ENCODE data around the gene MYD88. TPM values are rescaled to one million over a fixed set of nuclear protein-coding genes. Genes with fewer than 3 reads are reported as not detected.
A peak's percentile ranks its signal among the peaks of the same experiment; 100 is the strongest.

Gene MYD88
- total RNA-seq, 1 donor from 2014 or later: 32.0 TPM

DNA sequence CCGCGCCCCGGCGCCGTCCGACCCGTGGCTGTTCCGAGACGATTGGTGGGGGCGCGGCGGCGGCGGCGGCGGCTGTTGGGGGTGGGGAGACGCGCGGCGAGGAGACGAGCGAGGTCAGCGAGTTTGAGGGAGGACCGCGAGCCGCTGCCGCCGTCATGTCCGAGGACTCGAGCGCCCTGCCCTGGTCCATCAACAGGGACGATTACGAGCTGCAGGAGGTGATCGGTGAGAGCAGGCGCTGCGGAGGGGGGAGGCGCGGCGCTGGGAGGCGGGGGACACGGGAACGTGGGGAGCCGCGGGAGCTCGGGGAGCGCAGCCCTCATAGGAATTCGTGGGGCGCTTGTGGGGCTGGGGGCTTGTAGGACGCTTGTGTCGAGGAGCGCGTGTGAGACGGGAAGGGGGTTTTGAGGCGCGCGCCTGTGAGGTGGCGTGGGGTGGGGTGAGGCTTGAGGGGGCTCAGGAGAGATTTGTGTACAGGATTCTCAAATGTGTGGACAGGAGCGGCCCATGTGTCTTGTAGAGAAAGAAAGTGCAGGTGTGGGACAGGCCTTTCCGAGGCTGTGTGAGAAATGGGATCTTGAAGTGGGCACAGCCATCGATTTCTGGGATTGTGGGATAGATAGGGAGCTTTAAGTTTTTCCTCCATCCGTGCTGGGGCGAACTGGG lies 27.4 kb downstream of the MYD88 start:
- Mint-ChIP-seq H3K9me3 (no peaks in the 10 kb centered on the region), H3K4me3 (peak overlapping the region; percentile 95), H3K27ac (peak overlapping the region; percentile 98), H3K27me3 (no peaks in the 10 kb centered on the region), H3K4me1 (peaks cover 51% of the 10 kb centered on the region), H3K36me3 (ENCODE audit: low read depth) (peaks cover 30% of the 10 kb centered on the region)
- no peak for DNase-seq
- intact Hi-C loops (cut with micrococcal nuclease): loop anchor here (1.0 to 10.0 kb wide), 8 partner anchors 29 to 1239 kb away; partner anchors contain the start of genes ACAA1, ACVR2B, DLEC1 and RPSA

DNA sequence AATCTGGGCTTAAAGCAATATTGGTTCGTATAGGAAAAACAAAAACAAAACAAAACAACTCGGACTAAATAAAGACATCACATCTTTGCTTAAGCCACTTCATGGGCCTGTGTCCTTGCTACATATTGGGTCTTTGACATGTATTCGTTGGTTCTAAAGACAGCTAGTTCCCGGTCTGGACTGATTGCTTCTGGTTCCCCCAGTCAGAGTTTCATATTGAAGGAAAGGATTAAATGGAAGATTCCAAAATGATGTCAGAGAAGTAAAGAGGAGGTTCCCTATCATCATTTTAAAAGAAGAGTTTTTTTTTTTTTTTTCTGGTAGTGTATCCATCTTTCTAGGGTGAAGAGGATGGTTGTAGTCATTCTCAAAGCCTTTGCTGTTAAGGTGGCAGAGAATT lies 29.1 kb downstream of the MYD88 start:
- H3K4me3 Mint-ChIP-seq: peak overlapping the region; percentile 95

DNA sequence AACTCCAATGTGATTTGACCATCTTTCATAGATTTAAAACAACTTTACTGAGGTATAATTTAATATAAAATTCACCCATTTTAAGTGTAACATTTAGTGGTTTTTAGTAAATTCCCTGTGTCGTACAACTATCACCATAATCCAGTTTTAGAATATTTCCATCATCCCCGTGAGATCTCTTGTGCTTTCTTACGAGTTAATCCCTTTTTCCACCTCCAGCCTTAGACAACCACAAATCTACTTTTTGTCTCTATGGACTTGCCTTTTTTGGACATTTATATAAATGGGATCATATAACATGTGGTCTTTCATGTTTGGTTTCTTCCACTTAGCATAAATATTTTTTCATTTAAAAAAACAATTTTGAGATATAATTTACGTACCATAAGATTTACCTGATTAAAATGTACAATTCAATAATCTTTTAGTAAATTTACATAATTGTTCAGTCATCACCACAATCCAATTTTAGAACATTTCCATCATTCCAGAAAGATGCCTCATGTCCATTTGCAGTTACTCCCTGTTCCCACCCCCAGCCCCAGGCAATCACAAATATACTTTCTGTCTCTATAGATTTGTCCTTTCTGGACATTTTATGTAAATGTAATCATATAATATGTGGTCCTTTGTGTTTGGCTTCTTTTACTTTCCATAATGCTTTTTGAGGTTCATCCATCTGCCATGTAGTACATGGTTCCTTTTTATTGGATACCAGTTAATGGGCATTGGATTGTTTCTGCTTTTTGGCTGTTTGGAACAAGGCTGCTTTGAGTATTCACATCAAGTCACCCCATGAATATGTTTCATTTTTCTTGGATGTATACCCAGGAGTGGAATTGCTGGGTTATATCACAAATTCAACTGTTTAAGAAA lies 29.9 kb downstream of the MYD88 start:
- DNase-seq: peak; percentile 34
- peak overlapping the region; percentile 71 for H3K27ac Mint-ChIP-seq
- no peaks in the 10 kb centered on the region for H3K9me3 Mint-ChIP-seq
- intact Hi-C loops (cut with micrococcal nuclease): loop anchor here (2.0 to 10.0 kb wide), 5 partner anchors 16 to 1236 kb away; partner anchors contain the start of genes ACVR2B and RPSA
- H3K27me3 Mint-ChIP-seq: no peaks in the 10 kb centered on the region
- peaks cover 30% of the 10 kb centered on the region for H3K36me3 Mint-ChIP-seq (ENCODE audit: low read depth)
- H3K4me1 Mint-ChIP-seq: peaks cover 64% of the 10 kb centered on the region
- H3K4me3 Mint-ChIP-seq: peak overlapping the region; percentile 15

More for the DNA sequence above, 29.1 kb downstream of the MYD88 start:
- H3K4me1 Mint-ChIP-seq: peaks cover 61% of the 10 kb centered on the region
- H3K27me3 Mint-ChIP-seq: no peaks in the 10 kb centered on the region
- H3K36me3 Mint-ChIP-seq (ENCODE audit: low read depth): peaks cover 30% of the 10 kb centered on the region
- DNase-seq: peak; percentile 51
- intact Hi-C loops (cut with micrococcal nuclease): loop anchor here (5.0 to 10.0 kb wide), 4 partner anchors 90 to 1237 kb away; partner anchors contain the start of genes ACVR2B and RPSA
- H3K9me3 Mint-ChIP-seq: no peaks in the 10 kb centered on the region
- H3K27ac Mint-ChIP-seq: peak overlapping the region; percentile 79

DNA sequence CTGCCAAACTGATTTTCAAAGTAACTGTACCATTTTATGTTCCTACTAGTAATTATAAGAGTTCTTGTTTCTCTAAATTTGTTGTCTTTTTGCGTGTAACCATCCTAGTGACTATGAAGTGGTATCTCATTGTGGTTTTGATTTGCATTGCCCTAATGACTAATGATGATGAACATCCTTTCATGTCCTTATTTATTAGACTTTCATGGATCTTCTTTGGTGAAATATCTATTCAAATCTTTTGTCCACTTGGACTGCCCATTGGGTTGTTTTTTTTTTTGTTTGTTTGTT lies 30.5 kb downstream of the MYD88 start:
- H3K27me3 Mint-ChIP-seq: no peaks in the 10 kb centered on the region
- intact Hi-C loops (cut with micrococcal nuclease): loop anchor here (2.0 to 10.0 kb wide), 5 partner anchors 16 to 1236 kb away; partner anchors contain the start of genes ACVR2B and RPSA

DNA sequence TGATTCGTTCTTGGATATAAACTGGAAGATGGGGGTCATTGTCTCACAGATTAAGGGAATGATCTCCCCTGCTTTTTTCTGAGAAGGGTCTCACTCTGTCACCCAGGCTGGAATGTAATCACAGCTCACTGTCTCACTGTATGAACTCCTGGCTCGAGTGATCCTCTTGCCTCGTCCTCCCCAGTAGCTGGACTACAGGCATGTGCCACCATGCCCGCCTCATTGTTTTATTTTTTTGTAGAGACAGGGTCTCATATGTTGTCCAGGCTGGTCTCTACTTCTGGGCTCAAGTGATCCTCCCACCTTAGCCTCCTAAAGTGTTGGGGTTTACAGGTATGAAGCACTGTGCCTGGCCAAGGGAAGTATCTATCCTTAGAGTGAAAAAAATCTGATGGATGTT lies 32.3 kb downstream of the MYD88 start:
- no peaks in the 10 kb centered on the region for H3K27me3 Mint-ChIP-seq
- DNase-seq: no peak
- intact Hi-C loops (cut with micrococcal nuclease): no loop called here
- H3K9me3 Mint-ChIP-seq: no peaks in the 10 kb centered on the region
- H3K4me3 Mint-ChIP-seq: no peak overlapping the region
- H3K27ac Mint-ChIP-seq: no peak overlapping the region
- peaks cover 71% of the 10 kb centered on the region for H3K4me1 Mint-ChIP-seq
- peaks cover 31% of the 10 kb centered on the region for H3K36me3 Mint-ChIP-seq (ENCODE audit: low read depth)

More for the DNA sequence above, 30.5 kb downstream of the MYD88 start:
- Mint-ChIP-seq H3K27ac (peak overlapping the region; percentile 71), H3K36me3 (ENCODE audit: low read depth) (peaks cover 30% of the 10 kb centered on the region), H3K9me3 (no peaks in the 10 kb centered on the region), H3K4me3 (peak overlapping the region; percentile 15), H3K4me1 (peaks cover 69% of the 10 kb centered on the region)
- no peak for DNase-seq

DNA sequence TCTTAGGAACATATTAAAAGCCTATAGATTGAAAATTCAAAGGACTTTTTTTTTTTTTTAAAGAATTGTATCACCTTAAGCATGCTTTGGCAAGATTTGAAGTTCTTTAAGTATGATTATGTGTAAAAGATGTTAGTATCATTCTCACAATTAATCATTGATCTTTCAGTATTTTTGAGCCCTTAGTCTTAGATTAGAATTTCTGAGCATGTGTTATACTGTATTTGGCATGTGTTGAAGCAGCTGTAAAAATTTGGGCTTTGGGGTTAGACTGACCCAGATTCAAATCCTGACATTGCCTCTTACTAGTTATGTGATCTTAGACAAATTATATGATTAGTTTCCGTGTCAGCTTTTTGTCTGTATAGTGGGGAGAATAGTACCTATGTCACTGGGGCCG lies 33.2 kb downstream of the MYD88 start:
- H3K4me1 Mint-ChIP-seq: peaks cover 68% of the 10 kb centered on the region
- no peaks in the 10 kb centered on the region for H3K9me3 Mint-ChIP-seq
- H3K36me3 Mint-ChIP-seq (ENCODE audit: low read depth): peaks cover 25% of the 10 kb centered on the region
- no peak overlapping the region for H3K4me3 Mint-ChIP-seq
- no peak for DNase-seq
- no peak overlapping the region for H3K27ac Mint-ChIP-seq
- no peaks in the 10 kb centered on the region for H3K27me3 Mint-ChIP-seq
- intact Hi-C loops (cut with micrococcal nuclease): no loop called here

- intact Hi-C loops (cut with micrococcal nuclease): no loop called here
- Mint-ChIP-seq H3K4me1 (peaks cover 52% of the 10 kb centered on the region), H3K27ac (no peak overlapping the region), H3K9me3 (no peaks in the 10 kb centered on the region), H3K36me3 (ENCODE audit: low read depth) (peaks cover 21% of the 10 kb centered on the region), H3K27me3 (no peaks in the 10 kb centered on the region), H3K4me3 (peak overlapping the region; percentile 28)
- DNase-seq: peak; percentile 61
Observed at GRCh38 chr3:38173834-38174418, 35.5 kb downstream of the MYD88 start.

DNA sequence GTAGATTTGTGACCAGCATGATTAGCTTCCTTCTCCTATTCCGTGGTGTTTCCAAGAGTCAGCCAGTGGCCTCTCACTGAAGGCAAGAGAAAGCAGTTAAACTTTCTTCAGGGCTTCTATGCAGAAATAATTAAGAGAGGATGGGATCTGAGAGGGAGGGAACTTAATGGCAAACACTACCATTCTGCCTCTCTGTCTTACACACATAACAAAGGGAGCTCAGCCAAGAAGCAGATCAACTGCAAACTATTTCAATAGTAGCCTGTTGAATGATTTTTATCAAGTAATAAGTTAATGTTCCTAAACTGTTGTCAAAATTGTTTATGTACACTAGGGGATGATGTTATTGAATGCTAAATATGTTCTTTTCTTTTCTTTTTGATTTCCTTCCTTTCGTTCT lies 38.7 kb downstream of the MYD88 start:
- Mint-ChIP-seq H3K4me3 (no peak overlapping the region), H3K9me3 (no peaks in the 10 kb centered on the region), H3K36me3 (ENCODE audit: low read depth) (peaks cover 26% of the 10 kb centered on the region), H3K27me3 (no peaks in the 10 kb centered on the region), H3K4me1 (peaks cover 35% of the 10 kb centered on the region), H3K27ac (no peak overlapping the region)
- intact Hi-C loops (cut with micrococcal nuclease): no loop called here
- DNase-seq: peak; percentile 47

DNA sequence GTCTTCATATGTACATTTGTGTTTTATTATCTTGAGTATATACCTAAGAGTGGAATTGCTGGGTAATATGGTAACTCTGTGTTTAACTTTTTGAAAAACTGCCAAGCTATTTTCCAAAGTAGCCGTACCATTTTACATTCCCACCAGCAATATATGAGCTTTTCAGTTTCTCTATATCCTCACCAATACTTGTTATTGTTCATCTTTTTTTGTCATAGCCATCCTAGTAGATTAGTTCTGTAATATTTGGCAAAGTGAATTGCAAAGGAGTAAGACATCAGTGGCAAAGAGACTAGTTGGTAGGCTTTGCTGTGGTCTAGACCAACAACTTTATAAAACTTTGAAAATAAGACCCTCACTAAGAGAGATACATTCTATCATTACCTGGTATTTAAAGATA lies 48.3 kb downstream of the MYD88 start:
- Mint-ChIP-seq H3K27me3 (no peaks in the 10 kb centered on the region), H3K9me3 (no peaks in the 10 kb centered on the region), H3K4me3 (no peak overlapping the region), H3K36me3 (ENCODE audit: low read depth) (peaks cover 48% of the 10 kb centered on the region), H3K4me1 (peaks cover 6% of the 10 kb centered on the region), H3K27ac (no peak overlapping the region)
- no peak for DNase-seq
- intact Hi-C loops (cut with micrococcal nuclease): no loop called here

DNA sequence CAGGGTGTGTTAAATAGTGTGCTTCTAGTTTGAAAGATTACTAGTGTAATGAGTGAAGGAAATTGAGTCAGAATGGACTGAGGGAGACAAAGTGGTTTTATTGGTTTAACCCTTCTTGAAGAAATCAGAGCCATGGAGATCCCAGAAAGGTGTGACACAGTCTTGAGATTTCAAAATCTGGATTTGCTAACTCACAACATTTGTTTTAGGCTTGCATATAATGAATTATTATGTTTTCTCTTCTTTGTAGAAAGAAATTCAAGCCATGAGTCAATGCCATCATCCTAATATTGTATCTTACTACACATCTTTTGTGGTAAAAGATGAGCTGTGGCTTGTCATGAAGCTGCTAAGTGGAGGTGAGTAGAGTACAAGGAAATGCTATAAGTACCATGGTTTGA lies 52.0 kb downstream of the MYD88 start:
- H3K27ac Mint-ChIP-seq: no peak overlapping the region
- intact Hi-C loops (cut with micrococcal nuclease): no loop called here
- peaks cover 48% of the 10 kb centered on the region for H3K36me3 Mint-ChIP-seq (ENCODE audit: low read depth)
- H3K9me3 Mint-ChIP-seq: no peaks in the 10 kb centered on the region
- no peak for DNase-seq
- H3K4me3 Mint-ChIP-seq: no peak overlapping the region
- H3K4me1 Mint-ChIP-seq: peaks cover 2% of the 10 kb centered on the region
- no peaks in the 10 kb centered on the region for H3K27me3 Mint-ChIP-seq

Other genes with a start within 250 kb of the MYD88 start
- 11.4 and 12.8 TPM in 2 replicates for gene VILL, start 147.9 kb upstream of the MYD88 start, total RNA-seq
- 4.1 and 4.2 TPM in 2 replicates for gene PLCD1, start 109.0 kb upstream of the MYD88 start, total RNA-seq
- 0.17 and 0.54 TPM in 2 replicates for gene DLEC1, start 99.5 kb upstream of the MYD88 start, total RNA-seq
- gene ACAA1, start 1.5 kb upstream of the MYD88 start, total RNA-seq: 68.7 and 71.6 TPM in 2 replicates
- 56.4 and 58.3 TPM in 2 replicates for gene OXSR1, start 26.9 kb downstream of the MYD88 start, total RNA-seq
- gene SLC22A13, start 127.2 kb downstream of the MYD88 start, total RNA-seq: 0.47 and 0.54 TPM in 2 replicates
- not detected in 2 replicates for gene SLC22A14, start 143.6 kb downstream of the MYD88 start, total RNA-seq
- gene XYLB, start 208.1 kb downstream of the MYD88 start, total RNA-seq: 11.1 and 11.6 TPM in 2 replicates